Spleen (tissue), 11 donors: ENCODE measurements around the gene DDAH1. TPM values are rescaled to one million over a fixed set of nuclear protein-coding genes. Genes with fewer than 3 reads are reported as not detected.

ENCODE experiments used
- DNase-seq: peaks from one replicate; pipeline ENCODE4 v3.0.0-alpha.2; 2020
- H3K27ac ChIP-seq, 8 donors: fragments of 200-600 bp; sonication (generic) in 7 of 8; 1 replicate in 4 of 8; 2 replicates in 4 of 8; pipeline versions ENCODE4 v1.5.0 to v1.8.0; 2016 to 2021; ENCODE audit warnings: inconsistent platforms in 4 of 8, mild to moderate bottlenecking in 4 of 8, moderate library complexity in 1 of 8
- H3K27me3 ChIP-seq, 7 donors: fragments of 200-600 bp; sonication (generic) in 6 of 7; replicated peaks in 1 of 7; 1 replicate in 4 of 7; 2 replicates in 3 of 7; pipeline versions ENCODE4 v1.5.0 to v1.8.0; 2016 to 2021; ENCODE audit warnings: inconsistent platforms in 3 of 7, mild to moderate bottlenecking in 1 of 7
- H3K36me3 ChIP-seq, 6 donors: fragments of 200-600 bp; sonication (generic) in 5 of 6; 1 replicate in 4 of 6; 2 replicates in 2 of 6; pipeline versions ENCODE4 v1.5.0 to v1.8.0; 2016 to 2021; ENCODE audit warnings: inconsistent platforms in 2 of 6
- H3K4me1 ChIP-seq, 6 donors: fragments of 200-600 bp; sonication (generic) in 5 of 6; 1 replicate in 3 of 6; 2 replicates in 3 of 6; pipeline versions ENCODE4 v1.5.0 to v1.8.0; 2016 to 2021; ENCODE audit warnings: inconsistent platforms in 3 of 6
- H3K4me3 ChIP-seq, 8 donors: fragments of 200-600 bp; sonication (generic) in 7 of 8; 1 replicate in 4 of 8; 2 replicates in 4 of 8; pipeline versions ENCODE4 v1.5.0 to v1.8.0; 2016 to 2021; ENCODE audit warnings: inconsistent platforms in 4 of 8, mild to moderate bottlenecking in 4 of 8, moderate library complexity in 2 of 8
- H3K9me3 ChIP-seq, 8 donors: fragments of 200-600 bp; sonication (generic) in 7 of 8; 1 replicate in 4 of 8; 2 replicates in 4 of 8; pipeline versions ENCODE4 v1.5.0 to v1.8.0; 2016 to 2021; ENCODE audit warnings: inconsistent platforms in 4 of 8
- POLR2A ChIP-seq, 3 donors: fragments of 450-650 bp; IDR thresholded peaks; one replicate each; pipeline ENCODE4 v1.5.1; 2017; ENCODE audit warnings: antibody characterized with exemption in 3 of 3, mild to moderate bottlenecking in 1 of 3
- POLR2AphosphoS5 ChIP-seq, 3 donors: sonication (generic); formaldehyde crosslinking; IDR thresholded peaks; one replicate each; pipeline ENCODE4 v1.5.1; 2017; ENCODE audit warnings: antibody characterized with exemption in 3 of 3
- WGBS, 5 donors: extraction: QIAGEN DNeasy Blood & Tissue Kit in 3 of 5; methylation state at CpG; one replicate each; pipeline versions ENCODE4 v1.1.5 to v1.1.7; 2013 to 2018; 5-methylcytosine and 5-hydroxymethylcytosine counted together
- intact Hi-C: fragments of 100-400 bp; cut with DNase I; formaldehyde crosslinking; loops from one replicate; pipeline ENCODE4 v1.15.0; 2023; ENCODE audit warnings: low total_unique reads
- polyA plus RNA-seq, 3 donors: library from polyadenylated mRNA; stranded (reverse); fragments of 200-250 nt; gene quantifications; one replicate each; pipeline ENCODE4 v1.2.1, GENCODE V29; 2013
- total RNA-seq, 7 donors: library from RNA; depleted of rRNA in 3 of 7; stranded (reverse); fragments of >200 nt in 3 of 7; fragmentation: NEBNext Ultra II Directional in 4 of 7; extraction: Animal tissue kit (Norgen Biotek cat#: 25700) in 4 of 7; gene quantifications; one replicate each; pipeline versions ENCODE4 v1.1.0 to v1.2.1, GENCODE V29; 2016 to 2021
- TF ChIP-seq, protein P1 (sequence below), 11 experiments: fragments of 200-600 bp in 7 of 11; fragments of 450-650 bp in 4 of 11; sonication (generic) in 4 of 11; IDR thresholded peaks in 8 of 11; conservative IDR thresholded peaks in 3 of 11; 1 replicate in 7 of 11; 2 replicates in 4 of 11; pipeline versions ENCODE4 v1.4.0 to v1.8.0; 2016 to 2021; ENCODE audit warnings: antibody characterized with exemption in 11 of 11, inconsistent platforms in 4 of 11, mild to moderate bottlenecking in 1 of 11
- donor health status: healthy with polysubstance abuse.
- donor health status: DM: no; HTN: no; CAD: no; lungs with moderate emphysema.
- donor health status: DM: no; HTN: no; CAD: no.
- donor health status: Bipolar disorder and iron deficiency.
- donor health status: healthy.
- donor health status: DM: no; HTN: no; CAD: no.
- donor health status: DM: yes; HTN: yes; CAD: no.

DDAH1 gene
- total and polyA plus RNA-seq, 10 donors: 1.8 to 19.8 (median 13.7) TPM

DNA sequence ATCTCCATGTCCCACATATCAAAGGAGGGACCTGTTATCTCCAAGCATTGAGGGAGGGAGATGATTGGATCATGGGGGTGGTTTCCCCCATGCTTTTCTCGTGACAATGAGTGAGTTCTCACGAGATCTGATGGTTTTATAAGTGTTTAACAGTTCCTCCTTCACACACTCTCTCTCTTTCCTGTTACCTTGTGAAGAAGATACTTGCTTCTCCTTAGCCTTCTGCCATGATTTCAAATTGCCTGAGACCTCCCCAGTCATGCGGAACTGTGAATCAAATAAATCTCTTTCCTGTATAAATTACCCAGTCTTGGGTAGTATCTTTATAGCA lies 91.6 kb downstream of the DDAH1 start:
- no peaks in the 10 kb centered on the region for H3K27me3 ChIP-seq
- no peak overlapping the region for H3K4me3 ChIP-seq
- no peaks in the 10 kb centered on the region for H3K9me3 ChIP-seq
- no peaks in the 10 kb centered on the region for H3K36me3 ChIP-seq
- DNase-seq: no peak
- peaks cover 0 to 4% (median 0%) of the 10 kb centered on the region in 6 donors for H3K4me1 ChIP-seq
- intact Hi-C loops: no loop called here
- TF ChIP-seq POLR2AphosphoS5 (IDR thresholded peaks at IDR 0.05): no peak
- H3K27ac ChIP-seq: peak overlapping the region in 1 of 8 donors; percentile 16
- 56 to 73% (median 66%) methylated on average over 3 of the region's 3 CpGs for WGBS, 5 donors

DNA sequence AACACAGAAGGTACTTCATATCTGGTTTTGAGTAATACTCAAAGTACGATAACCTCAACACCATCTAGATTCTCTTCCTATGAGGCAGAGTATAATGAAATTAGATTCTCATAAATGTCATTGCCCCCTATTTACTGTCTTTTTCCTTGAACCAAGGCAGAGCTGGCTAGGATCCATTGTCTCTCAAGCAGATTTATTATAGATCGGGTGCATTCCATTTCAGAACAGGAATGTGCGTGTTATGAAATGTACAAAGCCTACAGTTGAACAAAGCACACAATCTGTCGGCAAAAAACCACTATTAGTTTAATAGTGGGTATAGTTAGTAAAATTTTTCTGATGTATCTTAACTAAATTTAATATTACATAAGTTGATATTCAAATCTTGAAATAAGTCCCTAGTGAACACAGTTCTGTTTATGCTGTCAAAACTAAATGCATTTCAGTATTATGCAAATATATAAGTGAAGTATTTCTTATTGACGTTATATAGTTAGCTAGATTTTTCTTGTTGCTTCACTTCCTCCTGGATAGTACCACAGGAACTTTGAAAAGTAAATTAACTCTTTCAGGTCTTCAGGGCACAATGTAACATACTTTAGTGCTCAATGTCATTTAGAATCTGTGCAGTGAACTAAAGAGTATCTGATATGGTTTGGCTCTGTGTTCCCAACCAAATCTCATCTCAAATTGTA lies 92.1 kb downstream of the DDAH1 start:
- H3K27ac ChIP-seq: peak overlapping the region in 1 of 8 donors; percentile 16
- no peak overlapping the region for H3K4me3 ChIP-seq
- intact Hi-C loops: no loop called here
- H3K27me3 ChIP-seq: no peaks in the 10 kb centered on the region
- no peak for DNase-seq
- TF ChIP-seq, protein P1, sequence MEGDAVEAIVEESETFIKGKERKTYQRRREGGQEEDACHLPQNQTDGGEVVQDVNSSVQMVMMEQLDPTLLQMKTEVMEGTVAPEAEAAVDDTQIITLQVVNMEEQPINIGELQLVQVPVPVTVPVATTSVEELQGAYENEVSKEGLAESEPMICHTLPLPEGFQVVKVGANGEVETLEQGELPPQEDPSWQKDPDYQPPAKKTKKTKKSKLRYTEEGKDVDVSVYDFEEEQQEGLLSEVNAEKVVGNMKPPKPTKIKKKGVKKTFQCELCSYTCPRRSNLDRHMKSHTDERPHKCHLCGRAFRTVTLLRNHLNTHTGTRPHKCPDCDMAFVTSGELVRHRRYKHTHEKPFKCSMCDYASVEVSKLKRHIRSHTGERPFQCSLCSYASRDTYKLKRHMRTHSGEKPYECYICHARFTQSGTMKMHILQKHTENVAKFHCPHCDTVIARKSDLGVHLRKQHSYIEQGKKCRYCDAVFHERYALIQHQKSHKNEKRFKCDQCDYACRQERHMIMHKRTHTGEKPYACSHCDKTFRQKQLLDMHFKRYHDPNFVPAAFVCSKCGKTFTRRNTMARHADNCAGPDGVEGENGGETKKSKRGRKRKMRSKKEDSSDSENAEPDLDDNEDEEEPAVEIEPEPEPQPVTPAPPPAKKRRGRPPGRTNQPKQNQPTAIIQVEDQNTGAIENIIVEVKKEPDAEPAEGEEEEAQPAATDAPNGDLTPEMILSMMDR (IDR thresholded peaks at IDR 0.05 in 8 of 11, conservative IDR thresholded peaks at IDR 0.05 in 3 of 11): no peak
- TF ChIP-seq POLR2A (IDR thresholded peaks at IDR 0.05) (no peak), POLR2AphosphoS5 (IDR thresholded peaks at IDR 0.05) (no peak)
- WGBS, 5 donors: 34 to 54% (median 46%) methylated on average over 5 of the region's 5 CpGs
- no peaks in the 10 kb centered on the region for H3K36me3 ChIP-seq
- peaks cover 0 to 4% (median 0%) of the 10 kb centered on the region in 6 donors for H3K4me1 ChIP-seq
- no peaks in the 10 kb centered on the region for H3K9me3 ChIP-seq

DNA sequence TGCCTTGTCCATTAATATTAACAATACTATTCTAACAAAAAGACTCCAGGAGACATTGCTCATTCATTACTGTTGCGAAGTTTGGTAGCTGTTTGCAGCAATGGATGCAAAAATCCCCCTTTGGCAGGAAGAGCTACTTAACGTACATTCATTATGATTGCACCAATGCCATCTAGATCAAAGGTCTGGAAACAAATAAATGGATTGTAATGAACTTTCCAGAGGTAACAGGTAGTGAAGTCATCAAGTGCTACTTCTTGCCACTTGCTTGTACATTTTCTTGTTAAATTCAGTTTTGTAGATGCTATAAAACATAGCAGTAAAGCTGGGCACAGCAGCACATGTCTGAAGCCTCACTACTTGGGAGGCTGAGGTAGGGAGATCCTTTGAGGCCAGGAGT lies 93.9 kb downstream of the DDAH1 start:
- no peak overlapping the region for H3K27ac ChIP-seq
- 37 to 63% (median 47%) methylated on average over 2 of the region's 2 CpGs for WGBS, 5 donors

DNA sequence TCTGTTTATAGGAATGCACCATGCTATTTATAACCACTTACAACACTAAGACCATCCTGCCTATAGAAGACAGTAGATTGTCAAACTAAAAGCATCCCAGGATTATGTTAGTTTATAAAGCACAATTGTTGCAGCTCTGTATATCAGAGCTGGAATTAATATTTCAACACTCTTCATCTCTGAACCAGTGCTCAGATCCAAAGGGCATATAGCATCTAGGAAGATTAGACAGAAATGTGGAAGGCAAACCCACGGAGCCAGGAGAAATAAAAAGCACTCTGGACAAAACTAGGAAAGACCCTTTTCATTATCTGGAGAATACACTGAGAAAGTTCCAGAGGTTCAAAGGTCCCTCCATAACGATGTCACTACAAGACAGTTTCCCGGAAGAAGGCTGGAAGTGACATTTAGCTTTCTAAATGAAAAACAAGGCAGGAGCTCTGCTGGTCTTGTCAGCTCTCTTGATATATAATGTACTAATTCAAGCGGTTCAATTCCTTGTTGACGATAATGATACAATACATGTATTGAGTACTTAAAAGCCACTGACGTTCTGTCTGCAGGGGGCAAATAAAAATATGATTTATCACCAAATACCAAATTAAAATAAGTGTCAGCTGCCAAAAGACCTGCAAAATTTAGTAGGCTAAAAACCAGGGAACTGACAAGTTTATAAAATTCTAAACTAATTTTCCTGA lies 96.7 kb downstream of the DDAH1 start:
- Histone ChIP-seq H3K4me1 (peaks cover 0 to 4% (median 0%) of the 10 kb centered on the region in 6 donors), H3K4me3 (no peak overlapping the region), H3K9me3 (no peaks in the 10 kb centered on the region), H3K36me3 (no peaks in the 10 kb centered on the region), H3K27ac (no peak overlapping the region), H3K27me3 (no peaks in the 10 kb centered on the region)
- intact Hi-C loops: no loop called here
- WGBS, 5 donors: 73 to 84% (median 79%) methylated on average over 6 of the region's 6 CpGs
- no peak for DNase-seq
- no peak for TF ChIP-seq POLR2A (IDR thresholded peaks at IDR 0.05)
- TF ChIP-seq, protein P1 (IDR thresholded peaks at IDR 0.05 in 8 of 11, conservative IDR thresholded peaks at IDR 0.05 in 3 of 11): no peak

More for the DNA sequence above, 93.9 kb downstream of the DDAH1 start:
- Histone ChIP-seq H3K9me3 (no peaks in the 10 kb centered on the region), H3K36me3 (no peaks in the 10 kb centered on the region), H3K27me3 (no peaks in the 10 kb centered on the region), H3K4me3 (no peak overlapping the region), H3K4me1 (peaks cover 0 to 4% (median 0%) of the 10 kb centered on the region in 6 donors)
- no peak for DNase-seq
- intact Hi-C loops: no loop called here
- TF ChIP-seq POLR2AphosphoS5 (IDR thresholded peaks at IDR 0.05) (no peak), POLR2A (IDR thresholded peaks at IDR 0.05) (no peak)
- TF ChIP-seq, protein P1 (IDR thresholded peaks at IDR 0.05 in 8 of 11, conservative IDR thresholded peaks at IDR 0.05 in 3 of 11): no peak
